ENCODE data around the gene SLC9A3.

SLC9A3 gene

GRCh38 chr5:534743-535671, 10.8 kb upstream of the SLC9A3 start:
- TF ChIP-seq YY1 (IDR thresholded peaks at IDR 0.05; ENCODE audit: low read depth) (no peak), ZBTB7A (IDR thresholded peaks at IDR 0.05; ENCODE audit: low read depth) (no peak), EP300 (IDR thresholded peaks at IDR 0.05; ENCODE audit: borderline replicate concordance) (no peak), MAX (IDR thresholded peaks at IDR 0.05) (no peak), TCF12 (IDR thresholded peaks at IDR 0.05; ENCODE audit: low read depth) (no peak), CEBPB (IDR thresholded peaks at IDR 0.05) (no peak), RAD21 (IDR thresholded peaks at IDR 0.05; ENCODE audit: low read depth) (no peak), EGR1 (IDR thresholded peaks at IDR 0.05) (no peak), USF1 (IDR thresholded peaks at IDR 0.05) (no peak), FOXM1 (IDR thresholded peaks at IDR 0.05; ENCODE audit: borderline replicate concordance, low read depth) (no peak), TEAD4 (IDR thresholded peaks at IDR 0.05) (no peak), CREB1 (IDR thresholded peaks at IDR 0.05; ENCODE audit: low read depth) (no peak), TAF1 (IDR thresholded peaks at IDR 0.05; ENCODE audit: low read depth) (no peak), REST (IDR thresholded peaks at IDR 0.05; ENCODE audit: low read depth) (no peak), NFIC (IDR thresholded peaks at IDR 0.05) (no peak)

- TF ChIP-seq EP300 (IDR thresholded peaks at IDR 0.05; ENCODE audit: borderline replicate concordance) = no peak
- TF ChIP-seq TEAD4 (IDR thresholded peaks at IDR 0.05) = no peak
- no peak for TF ChIP-seq TAF1 (IDR thresholded peaks at IDR 0.05; ENCODE audit: low read depth)
- TF ChIP-seq CREB1 (IDR thresholded peaks at IDR 0.05; ENCODE audit: low read depth) = no peak
- TF ChIP-seq MAX (IDR thresholded peaks at IDR 0.05) = no peak
- no peak for TF ChIP-seq FOXM1 (IDR thresholded peaks at IDR 0.05; ENCODE audit: borderline replicate concordance, low read depth)
- no peak for TF ChIP-seq NFIC (IDR thresholded peaks at IDR 0.05)
- no peak for TF ChIP-seq REST (IDR thresholded peaks at IDR 0.05; ENCODE audit: low read depth)
- no peak for TF ChIP-seq CEBPB (IDR thresholded peaks at IDR 0.05)
- no peak for TF ChIP-seq YY1 (IDR thresholded peaks at IDR 0.05; ENCODE audit: low read depth)
- TF ChIP-seq RAD21 (IDR thresholded peaks at IDR 0.05; ENCODE audit: low read depth) = no peak
- TF ChIP-seq EGR1 (IDR thresholded peaks at IDR 0.05) = no peak
- TF ChIP-seq TCF12 (IDR thresholded peaks at IDR 0.05; ENCODE audit: low read depth) = no peak
- TF ChIP-seq ZBTB7A (IDR thresholded peaks at IDR 0.05; ENCODE audit: low read depth) = no peak
- no peak for TF ChIP-seq USF1 (IDR thresholded peaks at IDR 0.05)
Observed at GRCh38 chr5:533955-534742, 9.9 kb upstream of the SLC9A3 start.

GRCh38 chr5:533243-533954, 9.2 kb upstream of the SLC9A3 start:
- TF ChIP-seq EP300 (IDR thresholded peaks at IDR 0.05; ENCODE audit: borderline replicate concordance) (no peak), USF1 (IDR thresholded peaks at IDR 0.05) (no peak), MAX (IDR thresholded peaks at IDR 0.05) (no peak), FOXM1 (IDR thresholded peaks at IDR 0.05; ENCODE audit: borderline replicate concordance, low read depth) (no peak), CEBPB (IDR thresholded peaks at IDR 0.05) (no peak), TCF12 (IDR thresholded peaks at IDR 0.05; ENCODE audit: low read depth) (no peak), RAD21 (IDR thresholded peaks at IDR 0.05; ENCODE audit: low read depth) (no peak), YY1 (IDR thresholded peaks at IDR 0.05; ENCODE audit: low read depth) (no peak), REST (IDR thresholded peaks at IDR 0.05; ENCODE audit: low read depth) (no peak), ZBTB7A (IDR thresholded peaks at IDR 0.05; ENCODE audit: low read depth) (no peak), TEAD4 (IDR thresholded peaks at IDR 0.05) (no peak), EGR1 (IDR thresholded peaks at IDR 0.05) (no peak), CREB1 (IDR thresholded peaks at IDR 0.05; ENCODE audit: low read depth) (no peak), NFIC (IDR thresholded peaks at IDR 0.05) (no peak), TAF1 (IDR thresholded peaks at IDR 0.05; ENCODE audit: low read depth) (no peak)

Measured in Ishikawa (cell line).